HepG2 (cell line): ENCODE results near the gene MGLL. TPM values are rescaled to one million over a fixed set of nuclear protein-coding genes. Genes with fewer than 3 reads are reported as not detected.

Experiments
- ATAC-seq: fragments of 200-7000 bp; cut with Tn5 transposase; 3 replicates; pipeline ENCODE4 v1.9.1; 2020; ENCODE audit warnings: mild to moderate bottlenecking, moderate library complexity
- BruUV-seq: library from RNA; stranded (reverse); fragments of 400-500 nt; replicated peaks from 2 replicates; lab custom pipeline; 2021; lab: Mats Ljungman, UMichigan
- CTCF ChIA-PET: fragments of 300-600 bp; formaldehyde crosslinking; extraction: SDS; loops from one replicate; lab custom pipeline; 2021; ENCODE audit warnings: low total read pairs, inconsistent platforms, low intra/inter-chr PET ratio; lab: Yijun Ruan, JAX
- POLR2A ChIA-PET: fragments of 350-600 bp; sonication (Branson Sonifier 250); formaldehyde crosslinking; loops from one replicate; lab custom pipeline; 2020; ENCODE audit warnings: antibody characterized with exemption, inconsistent platforms; lab: Yijun Ruan, JAX
- DNase-seq: peaks from one replicate; pipeline ENCODE4 v3.0.0-alpha.2; 2015; ENCODE audit warnings: low spot score
- FAIRE-seq: peaks from 3 replicates; lab custom pipeline; 2011; peaks lifted over from hg19 to GRCh38; lab: Jason Lieb, UNC
- H2AFZ ChIP-seq: one replicate; pipeline ENCODE4 v1.6.1; 2011; ENCODE audit warnings: low read length, inconsistent platforms
- H3K27ac ChIP-seq: fragments of 300-600 bp; 3 replicates; pipeline ENCODE4 v1.8.0; 2011; ENCODE audit warnings: mixed run types, mild to moderate bottlenecking, mixed read lengths, low read length, inconsistent platforms; ENCODE audit not compliant: insufficient read depth; ENCODE audit errors: extremely low read length
- H3K27me3 ChIP-seq, 2 experiments: fragments of 200-600 bp in 1 of 2; 2 replicates in 1 of 2; 3 replicates in 1 of 2; pipeline versions ENCODE4 v1.6.0 to v1.8.0; 2011; ENCODE audit warnings: low read length in 2 of 2, mild to moderate bottlenecking in 2 of 2, moderate library complexity in 2 of 2, inconsistent platforms in 1 of 2; ENCODE audit not compliant: insufficient read depth in 2 of 2, control insufficient read depth in 1 of 2
- H3K36me3 ChIP-seq, 2 experiments: fragments of 200-600 bp in 1 of 2; replicated peaks in 1 of 2; 2 replicates in 1 of 2; 3 replicates in 1 of 2; pipeline versions ENCODE4 v1.5.1 to v1.8.0; 2011; ENCODE audit warnings: low read length in 2 of 2, inconsistent platforms in 1 of 2; ENCODE audit not compliant: insufficient read depth in 2 of 2, control insufficient read depth in 1 of 2
- H3K4me1 ChIP-seq: 2 replicates; pipeline ENCODE4 v1.5.1; 2012; ENCODE audit warnings: low read length, inconsistent platforms; ENCODE audit not compliant: insufficient read depth
- H3K4me2 ChIP-seq: 2 replicates; pipeline ENCODE4 v1.6.0; 2011; ENCODE audit warnings: low read depth, low read length, inconsistent platforms
- H3K4me3 ChIP-seq, 3 experiments: fragments of 200-600 bp in 1 of 3; sonication (generic), shearing (Covaris generic) in 1 of 3; replicated peaks in 1 of 3; 2 replicates each; pipeline ENCODE4 v1.5.1; 2011 to 2016; ENCODE audit warnings: low read length in 3 of 3, inconsistent platforms in 2 of 3, low read depth in 2 of 3, mild to moderate bottlenecking in 2 of 3, control low read depth in 1 of 3, mixed read lengths in 1 of 3; ENCODE audit not compliant: insufficient read depth in 1 of 3
- H3K79me2 ChIP-seq: one replicate; pipeline ENCODE4 v1.6.1; 2011; ENCODE audit warnings: low read length, inconsistent platforms; ENCODE audit not compliant: insufficient read depth
- H3K9ac ChIP-seq: 2 replicates; pipeline ENCODE4 v1.6.0; 2011; ENCODE audit warnings: mild to moderate bottlenecking, low read depth, low read length, inconsistent platforms; ENCODE audit not compliant: insufficient read depth
- H3K9me3 ChIP-seq: 2 replicates; pipeline ENCODE4 v1.5.1; 2012; ENCODE audit warnings: mild to moderate bottlenecking, low read length
- H4K20me1 ChIP-seq: 2 replicates; pipeline ENCODE4 v1.6.0; 2011; ENCODE audit warnings: inconsistent platforms, mild to moderate bottlenecking, low read length, moderate library complexity; ENCODE audit not compliant: insufficient read depth
- CENPX ChIP-seq: sonication (generic); formaldehyde crosslinking; IDR thresholded peaks from 2 replicates; pipeline ENCODE4 v1.9.0; 2021; ENCODE audit warnings: mild to moderate bottlenecking, missing genetic modification reagents, moderate library complexity
- HOXD1 ChIP-seq: sonication (generic); formaldehyde crosslinking; IDR thresholded peaks from 2 replicates; pipeline ENCODE4 v1.5.0; 2020; ENCODE audit warnings: missing genetic modification reagents
- JDP2 ChIP-seq: sonication (generic); formaldehyde crosslinking; IDR thresholded peaks from 2 replicates; pipeline ENCODE4 v1.8.1; 2022; ENCODE audit warnings: missing genetic modification reagents, borderline replicate concordance
- MTA3 ChIP-seq: sonication (generic); formaldehyde crosslinking; IDR thresholded peaks from 2 replicates; pipeline ENCODE4 v1.4.0; 2020; ENCODE audit warnings: missing genetic modification reagents
- NCOA5 ChIP-seq: sonication (generic); formaldehyde crosslinking; IDR thresholded peaks from 2 replicates; pipeline ENCODE4 v1.4.0; 2020; ENCODE audit warnings: missing genetic modification reagents
- PHF8 ChIP-seq: sonication (generic); formaldehyde crosslinking; IDR thresholded peaks from 2 replicates; pipeline ENCODE4 v1.5.0; 2020; ENCODE audit warnings: missing genetic modification reagents
- SMARCC2 ChIP-seq: fragments of 450-650 bp; IDR thresholded peaks from 2 replicates; pipeline ENCODE4 v1.6.1; 2017; ENCODE audit warnings: antibody characterized with exemption, mild to moderate bottlenecking
- TMF1 ChIP-seq: sonication (generic); formaldehyde crosslinking; IDR thresholded peaks from 2 replicates; pipeline ENCODE4 v1.8.1; 2022; ENCODE audit warnings: low read depth, missing genetic modification reagents
- ZNF619 ChIP-seq: sonication (generic); formaldehyde crosslinking; IDR thresholded peaks from 2 replicates; pipeline ENCODE4 v1.4.0; 2020; ENCODE audit warnings: mild to moderate bottlenecking, missing genetic modification reagents
- WGBS: methylation state at CpG from one replicate; pipeline ENCODE4 v1.1.6; 2017; ENCODE audit warnings: low lambda C conversion rate; 5-methylcytosine and 5-hydroxymethylcytosine counted together
- in situ Hi-C: cut with HindIII; loops from 2 replicates; pipeline ENCODE4 v1.10.0; 2017; ENCODE audit warnings: low pct_unique_long_range_greater_than_20kb; ENCODE audit not compliant: extremely low pct_ligation_motif_present
- intact Hi-C: fragments of 100-400 bp; cut with micrococcal nuclease; formaldehyde crosslinking; loops from one replicate; pipeline ENCODE4 v1.10.0; 2022; ENCODE audit not compliant: unreplicated experiment
- polyA plus RNA-seq, 8 experiments: library from polyadenylated mRNA; depleted of rRNA in 3 of 8; stranded (reverse) in 7 of 8; unstranded in 1 of 8; fragments of >200 nt; fragmentation: Illumina TruSeq in 4 of 8; extraction: Trizol in 4 of 8; gene quantifications; 2 replicates each; pipeline versions ENCODE4 v1.2.1 to v1.2.3, GENCODE V29; 2011 to 2016; ENCODE audit warnings: low read depth in 4 of 8, missing spikeins in 1 of 8, mixed read lengths in 1 of 8; ENCODE audit not compliant: insufficient read depth in 1 of 8
- total RNA-seq, 5 experiments: library from RNA; depleted of rRNA; stranded (reverse); fragments of >200 nt; fragmentation: Illumina TruSeq; extraction: Trizol; gene quantifications; 2 replicates each; pipeline ENCODE4 v1.2.3, GENCODE V29; 2016; ENCODE audit warnings: low read depth in 1 of 5

MGLL gene
- total and polyA plus RNA-seq, 2 of the 13 experiments (the other 11 are each of a cell fraction or from before 2014, with no cell fraction given): not detected

GRCh38 chr3:127848131-127849129 is 26.1 kb upstream of the MGLL start:
- no peaks in the 10 kb centered on the region for H3K9me3 ChIP-seq
- FAIRE-seq: no peak
- in situ Hi-C loops (no loop called here), intact Hi-C loops (no loop called here)
- BruUV-seq: no TSS peak
- WGBS: 27% methylated on average over 9 of the region's 9 CpGs
- CTCF ChIA-PET: no interaction called here
- no peaks in the 10 kb centered on the region for H4K20me1 ChIP-seq
- H3K27ac ChIP-seq: no peak overlapping the region
- H2AFZ ChIP-seq: no peak overlapping the region
- peaks cover 0 to 14% of the 10 kb centered on the region in 2 experiments; a peak in 1 of 5 replicates for H3K27me3 ChIP-seq
- no peak overlapping the region for H3K4me2 ChIP-seq
- DNase-seq: no peak
- H3K4me1 ChIP-seq: no peaks in the 10 kb centered on the region
- no peaks in the 10 kb centered on the region for H3K79me2 ChIP-seq
- TF ChIP-seq TMF1 (CRISPR knock-in tag): no peak
- no peak for TF ChIP-seq ZNF619 (CRISPR knock-in tag)
- no peak for TF ChIP-seq MTA3 (CRISPR knock-in tag)
- TF ChIP-seq HOXD1 (CRISPR knock-in tag): no peak
- TF ChIP-seq JDP2: no peak
- no peak for TF ChIP-seq CENPX (CRISPR knock-in tag)
- no peak for TF ChIP-seq NCOA5 (CRISPR knock-in tag)
- no peak for TF ChIP-seq PHF8
- TF ChIP-seq SMARCC2: no peak
- no peaks in the 10 kb centered on the region for H3K36me3 ChIP-seq
- peak; percentile 55; the same call in 1 of the 3 replicates for ATAC-seq
- POLR2A ChIA-PET: no interaction called here
- no peak overlapping the region for H3K4me3 ChIP-seq
- no peak overlapping the region for H3K9ac ChIP-seq
